Activated CD4-positive, alpha-beta T cell treated with anti-CD3 and anti-CD28 coated beads, Interleukin-2, amount 50 U/mL, for 48 hours (primary cell): Measurements from ENCODE around the gene TMEM254.
"Not testable (repeated sequence)": the region's sequence is repeated elsewhere in the genome, so short reads cannot be mapped to it uniquely, and the experiment has no call there.

Source experiments
- DNase-seq, 2 experiments: peaks; one replicate each; pipeline ENCODE4 v3.0.0-alpha.2; 2020

Gene TMEM254

GRCh38 chr10:80133687-80134086, 55.2 kb downstream of the TMEM254 start:
- DNase-seq = not testable (repeated sequence)

DNA sequence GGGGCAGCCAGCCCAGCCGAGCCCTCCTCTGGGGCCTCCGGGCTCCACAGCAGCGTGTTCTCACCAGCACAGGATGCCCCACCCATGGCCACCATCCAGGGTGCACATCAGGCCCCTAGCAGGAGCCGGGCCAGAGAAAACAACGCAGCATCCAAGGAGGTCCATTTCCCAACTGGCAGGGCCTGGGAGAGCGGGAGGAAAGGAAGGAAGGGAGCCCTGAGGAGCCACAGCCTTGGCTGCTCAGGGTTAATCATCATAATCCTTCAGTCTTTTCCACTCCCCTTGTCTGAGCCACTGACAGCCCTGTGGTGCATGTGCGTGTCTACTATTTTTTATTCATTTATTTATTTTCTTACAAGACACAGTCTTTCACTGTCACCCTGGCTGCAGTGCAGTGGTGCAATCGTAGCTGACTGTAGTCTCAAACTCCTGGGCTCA, 57.7 kb downstream of the TMEM254 start:
- no peak for DNase-seq

DNA sequence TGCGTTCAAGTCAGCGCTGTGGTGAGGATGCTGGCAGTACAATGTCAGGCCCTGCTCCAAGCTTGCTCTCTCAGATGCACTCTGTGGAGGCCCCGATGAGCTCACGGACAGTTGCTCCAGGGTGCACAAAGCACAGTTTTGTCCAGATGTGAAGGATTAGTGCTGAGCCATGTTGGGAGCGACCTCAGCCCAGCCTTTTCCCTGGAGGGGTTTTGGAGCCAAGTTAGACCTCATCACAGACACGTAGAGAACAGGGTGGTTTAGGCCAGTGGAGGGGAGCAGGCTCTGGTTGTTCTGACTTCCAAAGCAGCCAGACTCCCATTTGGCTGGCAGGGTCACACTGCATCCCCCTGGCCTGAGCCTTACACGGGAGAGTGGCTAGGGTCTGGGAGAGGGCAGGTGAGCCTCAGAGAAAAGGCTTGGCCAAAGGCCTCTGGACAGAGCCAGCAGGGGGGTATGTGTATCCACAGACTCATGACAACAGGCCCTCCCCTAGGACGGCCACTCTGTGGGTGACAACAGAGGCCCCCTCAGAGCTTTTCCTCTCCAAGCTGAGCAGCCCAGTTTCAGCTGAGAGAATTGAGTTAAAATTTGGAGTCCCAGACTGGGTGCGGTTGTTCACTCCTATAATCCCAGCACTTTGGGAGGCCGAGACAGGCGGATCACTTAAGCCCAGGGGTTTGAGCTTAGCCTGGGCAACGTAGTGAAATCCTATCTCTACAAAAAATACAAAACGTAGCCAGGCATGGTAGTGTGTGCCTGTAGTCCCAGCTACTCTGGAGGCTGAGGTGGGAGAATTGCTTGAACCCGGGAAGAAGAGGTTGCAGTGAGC, 58.8 kb downstream of the TMEM254 start:
- DNase-seq = no peak

- DNase-seq = no peak
Observed at GRCh38 chr10:80137920-80138319, 59.5 kb downstream of the TMEM254 start.

- no peak for DNase-seq
Observed at GRCh38 chr10:80139265-80139664, 60.8 kb downstream of the TMEM254 start.

DNA sequence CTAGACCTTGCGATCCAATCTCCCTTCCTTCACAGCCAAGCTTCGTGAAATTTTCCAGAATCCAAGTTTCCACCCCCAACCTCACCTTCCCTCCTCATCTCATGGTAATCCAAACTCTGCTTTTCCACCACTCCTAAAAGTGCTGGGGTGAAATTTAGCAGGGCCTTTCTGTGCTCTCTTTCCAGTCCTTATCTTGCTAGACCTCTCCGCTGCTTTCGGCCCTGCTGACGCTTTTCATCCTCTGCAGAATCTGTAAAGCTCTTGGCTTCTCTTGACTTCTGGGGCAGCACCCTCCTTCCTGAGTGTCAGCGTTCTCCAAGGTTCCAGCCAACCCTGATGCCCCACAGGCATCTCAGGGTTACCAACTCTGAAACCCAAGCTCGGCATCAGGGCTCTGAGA, 61.8 kb downstream of the TMEM254 start:
- no peak for DNase-seq

- no peak for DNase-seq
Observed at GRCh38 chr10:80141696-80142460, 63.4 kb downstream of the TMEM254 start.
